Measurements from ENCODE around the gene BCL11A. TPM values are rescaled to one million over a fixed set of nuclear protein-coding genes. Genes with fewer than 3 reads are reported as not detected.

Gene BCL11A
- total and polyA plus RNA-seq, 2 of the 13 experiments (the other 11 are each of a cell fraction or from before 2014, with no cell fraction given) = not detected

GRCh38 chr2:60554074-60554645, 706 bp upstream of the BCL11A start:
- intact Hi-C loops (cut with micrococcal nuclease; ENCODE audit: unreplicated experiment) (loop anchor here (5.0 kb wide), 2 partner anchors 97 to 117 kb away; no protein-coding TSS in a partner anchor), in situ Hi-C loops (cut with HindIII; ENCODE audit: extremely low pct_ligation_motif_present, low pct_unique_long_range_greater_than_20kb) (no loop called here)
- CTCF ChIA-PET (ENCODE audit: low intra/inter-chr PET ratio, low total read pairs) = interaction anchor here (0.7 kb wide), 1 partner anchor 28 kb away, joined by 3 read pairs; no protein-coding TSS in a partner anchor
- no peaks in the 10 kb centered on the region for H3K79me2 ChIP-seq (ENCODE audit: insufficient read depth, low read length)
- H4K20me1 ChIP-seq (ENCODE audit: insufficient read depth, low read length) = peaks cover 4% of the 10 kb centered on the region; the same call in 1 of the 2 replicates
- DNase-seq (ENCODE audit: low spot score) (no peak), FAIRE-seq (no peak), ATAC-seq (peak; percentile 49)
- H3K27ac ChIP-seq (ENCODE audit: extremely low read length, insufficient read depth, low read length) = no peak overlapping the region
- no peak overlapping the region for H3K9ac ChIP-seq (ENCODE audit: insufficient read depth, low read depth, low read length)
- no peak overlapping the region for H2AFZ ChIP-seq (ENCODE audit: low read length)
- peak overlapping the region; percentile 62 to 68 (median 64) for H3K4me3 ChIP-seq (replicated peaks in 1 of 3; ENCODE audit: insufficient read depth in 1 of 3, low read depth in 2 of 3, low read length in 3 of 3)
- no TSS peak for BruUV-seq (replicated peaks)
- no peaks in the 10 kb centered on the region for H3K9me3 ChIP-seq (ENCODE audit: low read length)
- H3K27me3 ChIP-seq (ENCODE audit: control insufficient read depth in 1 of 2, insufficient read depth in 2 of 2, low read length in 2 of 2) = peaks cover 26 to 79% of the 10 kb centered on the region in 2 experiments
- 1% methylated on average over 46 of the region's 56 CpGs for whole genome bisulfite sequencing (ENCODE audit: low lambda C conversion rate)
- H3K4me2 ChIP-seq (ENCODE audit: low read depth, low read length) = peak overlapping the region; percentile 93
- POLR2A ChIA-PET = no interaction called here
- no peaks in the 10 kb centered on the region for H3K36me3 ChIP-seq (replicated peaks in 1 of 2; ENCODE audit: control insufficient read depth in 1 of 2, insufficient read depth in 2 of 2, low read length in 2 of 2)
- peaks cover 28% of the 10 kb centered on the region for H3K4me1 ChIP-seq (ENCODE audit: insufficient read depth, low read length)
- TF ChIP-seq AHDC1 (CRISPR knock-in tag; IDR thresholded peaks at IDR 0.05; ENCODE audit: borderline replicate concordance) (no peak), UBTF (CRISPR knock-in tag; IDR thresholded peaks at IDR 0.05) (peak; percentile 55), DMAP1 (CRISPR knock-in tag; IDR thresholded peaks at IDR 0.05) (no peak), ZNF570 (CRISPR knock-in tag; IDR thresholded peaks at IDR 0.05; ENCODE audit: borderline replicate concordance) (no peak), ZNF503 (CRISPR knock-in tag; IDR thresholded peaks at IDR 0.05) (no peak), NFKB2 (CRISPR knock-in tag; IDR thresholded peaks at IDR 0.05; ENCODE audit: borderline replicate concordance) (0 out of 2 replicates have a peak, but pooled peaks have one; percentile 29), SRSF9 (IDR thresholded peaks at IDR 0.05; ENCODE audit: borderline replicate concordance, insufficient read depth, low read depth, low read length, poor library complexity, severe bottlenecking) (no peak), PHB2 (IDR thresholded peaks at IDR 0.05; ENCODE audit: partially characterized antibody) (no peak), ZNF781 (CRISPR knock-in tag; IDR thresholded peaks at IDR 0.05; ENCODE audit: borderline replicate concordance, not compliant biosample characterization) (no peak), SSRP1 (CRISPR knock-in tag; IDR thresholded peaks at IDR 0.05) (no peak), ZNF362 (CRISPR knock-in tag; IDR thresholded peaks at IDR 0.05; ENCODE audit: borderline replicate concordance) (no peak), PAX8 (CRISPR knock-in tag; IDR thresholded peaks at IDR 0.05; ENCODE audit: borderline replicate concordance) (no peak)

Measured in HepG2 (cell line).